ENCODE data around the gene KIAA1217. TPM values are rescaled to one million over a fixed set of nuclear protein-coding genes. Genes with fewer than 3 reads are reported as not detected.

The KIAA1217 gene
- total and polyA plus RNA-seq, 9 of the 15 experiments (the other 6 are each of a cell fraction or from before 2014, with no cell fraction given), result 0.04 TPM; not detected in 8

- no peak for TF ChIP-seq STAT5B (CRISPR knock-in tag; IDR thresholded peaks at IDR 0.05)
- TF ChIP-seq, protein P1, sequence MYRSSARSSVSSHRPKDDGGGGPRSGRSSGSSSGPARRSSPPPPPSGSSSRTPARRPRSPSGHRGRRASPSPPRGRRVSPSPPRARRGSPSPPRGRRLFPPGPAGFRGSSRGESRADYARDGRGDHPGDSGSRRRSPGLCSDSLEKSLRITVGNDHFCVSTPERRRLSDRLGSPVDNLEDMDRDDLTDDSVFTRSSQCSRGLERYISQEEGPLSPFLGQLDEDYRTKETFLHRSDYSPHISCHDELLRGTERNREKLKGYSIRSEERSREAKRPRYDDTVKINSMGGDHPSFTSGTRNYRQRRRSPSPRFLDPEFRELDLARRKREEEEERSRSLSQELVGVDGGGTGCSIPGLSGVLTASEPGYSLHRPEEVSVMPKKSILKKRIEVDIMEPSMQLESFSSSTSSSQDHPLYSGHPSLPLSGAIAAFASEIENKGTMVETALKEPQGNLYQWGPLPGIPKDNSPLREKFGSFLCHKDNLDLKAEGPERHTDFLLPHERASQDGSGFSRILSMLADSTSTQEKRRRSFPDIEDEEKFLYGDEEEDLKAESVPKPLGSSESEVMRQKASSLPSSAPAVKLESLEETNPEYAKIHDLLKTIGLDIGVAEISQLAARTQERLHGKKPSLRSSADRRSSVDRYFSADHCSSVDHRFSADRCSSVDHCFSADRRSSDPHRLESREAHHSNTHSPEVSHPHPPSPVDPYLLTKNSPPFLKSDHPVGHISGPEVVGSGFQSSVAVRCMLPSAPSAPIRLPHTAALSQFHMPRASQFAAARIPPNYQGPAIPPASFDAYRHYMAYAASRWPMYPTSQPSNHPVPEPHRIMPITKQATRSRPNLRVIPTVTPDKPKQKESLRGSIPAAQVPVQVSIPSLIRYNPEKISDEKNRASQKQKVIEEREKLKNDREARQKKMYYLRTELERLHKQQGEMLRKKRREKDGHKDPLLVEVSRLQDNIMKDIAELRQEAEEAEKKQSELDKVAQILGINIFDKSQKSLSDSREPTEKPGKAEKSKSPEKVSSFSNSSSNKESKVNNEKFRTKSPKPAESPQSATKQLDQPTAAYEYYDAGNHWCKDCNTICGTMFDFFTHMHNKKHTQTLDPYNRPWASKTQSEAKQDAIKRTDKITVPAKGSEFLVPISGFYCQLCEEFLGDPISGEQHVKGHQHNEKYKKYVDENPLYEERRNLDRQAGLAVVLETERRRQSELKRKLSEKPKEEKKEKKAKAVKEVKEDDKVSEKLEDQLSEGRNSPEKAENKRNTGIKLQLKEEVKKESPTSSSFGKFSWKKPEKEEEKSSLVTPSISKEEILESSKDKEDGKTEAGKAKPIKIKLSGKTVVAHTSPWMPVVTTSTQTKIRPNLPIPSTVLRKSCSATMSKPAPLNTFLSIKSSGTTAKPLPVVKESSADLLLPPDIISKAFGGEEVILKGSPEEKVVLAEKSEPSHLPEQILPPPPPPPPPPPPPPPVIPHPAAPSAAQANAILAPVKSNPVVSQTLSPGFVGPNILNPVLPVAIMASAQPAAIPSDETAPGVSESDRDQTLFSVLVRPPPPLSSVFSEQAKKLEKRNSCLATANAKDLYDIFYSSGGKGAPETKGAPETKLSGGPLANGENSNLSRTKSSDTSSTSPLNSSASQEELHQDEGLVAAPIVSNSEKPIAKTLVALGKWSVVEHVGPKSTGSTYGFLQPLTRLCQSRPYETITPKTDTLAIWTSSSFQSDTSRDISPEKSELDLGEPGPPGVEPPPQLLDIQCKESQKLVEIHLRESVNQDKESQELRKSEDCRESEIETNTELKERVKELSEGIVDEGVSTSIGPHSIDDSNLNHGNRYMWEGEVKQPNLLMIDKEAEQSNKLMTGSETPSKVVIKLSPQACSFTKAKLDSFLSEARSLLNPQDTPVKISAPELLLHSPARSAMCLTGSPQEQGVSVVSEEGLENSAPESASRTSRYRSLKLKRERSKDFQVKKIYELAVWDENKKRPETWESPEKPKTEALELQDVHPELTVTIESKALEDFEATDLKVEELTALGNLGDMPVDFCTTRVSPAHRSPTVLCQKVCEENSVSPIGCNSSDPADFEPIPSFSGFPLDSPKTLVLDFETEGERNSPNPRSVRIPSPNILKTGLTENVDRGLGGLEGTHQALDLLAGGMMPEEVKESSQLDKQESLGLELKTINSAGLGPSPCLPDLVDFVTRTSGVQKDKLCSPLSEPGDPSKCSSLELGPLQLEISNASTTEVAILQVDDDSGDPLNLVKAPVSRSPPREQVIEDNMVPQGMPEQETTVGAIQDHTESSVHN (IDR thresholded peaks at IDR 0.05; ENCODE audit: borderline replicate concordance in 1 of 2, low read depth in 1 of 2), result no peak
- no peak for TF ChIP-seq EHMT2 (IDR thresholded peaks at IDR 0.05)
- no peak for TF ChIP-seq ZC3H4 (CRISPR knock-in tag; IDR thresholded peaks at IDR 0.05; ENCODE audit: borderline replicate concordance)
Measured at GRCh38 chr10:24238519-24239247, 29.7 kb downstream of the KIAA1217 start (continued).
